ENCODE measurements around the gene CPM. TPM values are rescaled to one million over a fixed set of nuclear protein-coding genes. Genes with fewer than 3 reads are reported as not detected.

Gene CPM
- polyA plus RNA-seq, 2 of the 4 experiments (the other 2 are of a cell fraction), result 3.7 to 6.8 TPM

DNA sequence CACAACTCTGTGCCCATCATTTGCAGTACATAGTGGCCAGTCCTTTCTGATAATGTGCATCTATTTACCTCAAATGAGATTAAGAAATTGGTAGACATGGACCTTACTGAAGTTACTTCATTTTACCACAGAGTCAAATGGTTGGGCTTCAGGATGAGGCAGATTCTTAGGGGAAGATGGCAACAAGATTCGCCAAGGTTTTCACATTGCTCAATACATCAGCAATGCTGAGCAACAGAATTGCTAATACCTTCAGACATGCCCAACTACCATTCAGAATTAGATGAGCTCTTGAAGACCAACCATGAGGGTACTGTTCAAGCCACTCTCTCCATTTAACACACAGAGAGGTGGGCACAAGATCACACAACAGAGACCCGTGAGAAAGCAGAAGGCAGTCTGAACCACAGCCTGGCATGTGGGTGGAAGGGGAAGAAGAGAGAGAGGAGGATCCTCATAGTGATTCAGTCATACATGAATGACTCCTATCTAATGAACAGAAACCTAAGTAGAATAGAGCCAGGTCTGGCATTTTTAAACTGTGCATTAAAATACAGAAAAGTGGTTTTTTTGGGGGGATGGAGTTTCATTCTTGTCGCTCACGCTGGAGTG is 28.5 kb downstream of the CPM start:
- no peaks in the 10 kb centered on the region for H3K9me3 ChIP-seq
- no peak for ATAC-seq
- H3K27ac ChIP-seq, result no peak overlapping the region
- H3K4me1 ChIP-seq, result peaks cover under 1% of the 10 kb centered on the region; the same call in 1 of the 3 replicates
- FAIRE-seq, result no peak
- ChIA-PET POLR2A (no interaction called here), CTCF (interaction anchor here (1.0 kb wide), 1 partner anchor 166 kb away, joined by 3 read pairs; no protein-coding TSS in a partner anchor)
- no peak for DNase-seq (ENCODE audit: low read depth in 1 of 2, low spot score in 1 of 2)
- no peak overlapping the region for H3K4me2 ChIP-seq
- TF ChIP-seq RNF2 (IDR thresholded peaks at IDR 0.05; ENCODE audit: borderline replicate concordance, low read depth), result no peak
- no peak for TF ChIP-seq ZSCAN20 (CRISPR knock-in tag; IDR thresholded peaks at IDR 0.05)
- TF ChIP-seq HEYL (CRISPR knock-in tag; IDR thresholded peaks at IDR 0.05), result no peak
- TF ChIP-seq MAZ (IDR thresholded peaks at IDR 0.05; ENCODE audit: borderline replicate concordance, low read depth, low read length), result no peak
- TF ChIP-seq, protein P1, sequence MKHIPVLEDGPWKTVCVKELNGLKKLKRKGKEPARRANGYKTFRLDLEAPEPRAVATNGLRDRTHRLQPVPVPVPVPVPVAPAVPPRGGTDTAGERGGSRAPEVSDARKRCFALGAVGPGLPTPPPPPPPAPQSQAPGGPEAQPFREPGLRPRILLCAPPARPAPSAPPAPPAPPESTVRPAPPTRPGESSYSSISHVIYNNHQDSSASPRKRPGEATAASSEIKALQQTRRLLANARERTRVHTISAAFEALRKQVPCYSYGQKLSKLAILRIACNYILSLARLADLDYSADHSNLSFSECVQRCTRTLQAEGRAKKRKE (CRISPR knock-in tag; IDR thresholded peaks at IDR 0.05; ENCODE audit: low read depth), result no peak
- TF ChIP-seq CHD2 (IDR thresholded peaks at IDR 0.05; ENCODE audit: low read length, partially characterized antibody), result no peak
- TF ChIP-seq CEBPB (IDR thresholded peaks at IDR 0.05), result no peak
- TF ChIP-seq RARB (CRISPR knock-in tag; IDR thresholded peaks at IDR 0.05), result no peak
- TF ChIP-seq HES2 (IDR thresholded peaks at IDR 0.05), result no peak
- TF ChIP-seq FOXS1 (CRISPR knock-in tag; IDR thresholded peaks at IDR 0.05), result no peak
- no peak for TF ChIP-seq ESRRA (IDR thresholded peaks at IDR 0.05; ENCODE audit: borderline replicate concordance, low read length)
- no peak for TF ChIP-seq SREBF2 (IDR thresholded peaks at IDR 0.05)
- WGBS (ENCODE audit: missing lambda C conversion rate), result 78% methylated on average over 4 of the region's 4 CpGs
- no peak overlapping the region for H3K4me3 ChIP-seq

DNA sequence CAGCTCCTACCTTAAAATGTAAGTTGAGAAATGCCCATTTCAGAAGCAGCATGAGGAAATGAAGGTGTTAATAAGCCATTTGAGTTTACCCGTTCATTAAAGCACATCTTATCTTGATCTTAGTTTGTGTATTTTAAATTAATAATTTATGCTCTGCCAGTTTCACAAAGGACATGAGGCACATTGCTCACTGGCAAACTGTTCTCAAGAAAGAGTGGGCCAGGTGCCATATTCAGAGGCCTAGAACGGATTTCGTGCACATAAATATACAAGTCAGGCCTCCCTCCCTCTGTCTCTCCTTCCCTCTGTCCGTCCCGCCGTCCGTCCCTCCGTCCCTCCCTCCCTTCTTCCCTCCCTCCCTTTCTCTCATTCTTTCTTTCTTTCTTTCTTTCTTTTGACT is 29.5 kb downstream of the CPM start:
- POLR2A ChIA-PET, result no interaction called here
- CTCF ChIA-PET, result interaction anchor here (0.7 to 1.4 kb wide), 3 partner anchors 8 to 167 kb away, joined by 3 to 4 read pairs (median 4); no protein-coding TSS in a partner anchor

GRCh38 chr12:68901551-68901950 is 31.4 kb downstream of the CPM start:
- ATAC-seq, result no peak
- Histone ChIP-seq H3K4me1 (peaks cover 7% of the 10 kb centered on the region; the same call in 1 of the 3 replicates), H3K4me2 (no peak overlapping the region), H3K9me3 (no peaks in the 10 kb centered on the region), H3K27ac (no peak overlapping the region), H3K4me3 (no peak overlapping the region)
- no peak for TF ChIP-seq HOXB5 (CRISPR knock-in tag; IDR thresholded peaks at IDR 0.05)
- no peak for DNase-seq (ENCODE audit: low read depth in 1 of 2, low spot score in 1 of 2)
- WGBS (ENCODE audit: missing lambda C conversion rate), result 61% methylated on average over 2 of the region's 2 CpGs
- POLR2A ChIA-PET, result no interaction called here
- no peak for FAIRE-seq
- CTCF ChIA-PET, result interaction anchor here (1.0 to 1.6 kb wide), 3 partner anchors 169 to 255 kb away, joined by 3 to 4 read pairs (median 3); no protein-coding TSS in a partner anchor

More for the DNA sequence above, 29.5 kb downstream of the CPM start:
- TF ChIP-seq POLR2A (IDR thresholded peaks at IDR 0.05; ENCODE audit: low read length) (no peak), POLR2AphosphoS2 (conservative IDR thresholded peaks at IDR 0.05; ENCODE audit: low read length) (no peak), TP53 (CRISPR knock-in tag; IDR thresholded peaks at IDR 0.05) (no peak), JUN (IDR thresholded peaks at IDR 0.05) (no peak), NR3C1 (IDR thresholded peaks at IDR 0.05) (no peak), EHF (CRISPR knock-in tag; IDR thresholded peaks at IDR 0.05) (no peak), SREBF2 (IDR thresholded peaks at IDR 0.05) (no peak), RNF2 (IDR thresholded peaks at IDR 0.05; ENCODE audit: borderline replicate concordance, low read depth) (no peak), RARB (CRISPR knock-in tag; IDR thresholded peaks at IDR 0.05) (no peak), KDM5A (IDR thresholded peaks at IDR 0.05) (no peak), CHD4 (IDR thresholded peaks at IDR 0.05; ENCODE audit: borderline replicate concordance) (no peak), HEYL (CRISPR knock-in tag; IDR thresholded peaks at IDR 0.05) (no peak), KDM1A (IDR thresholded peaks at IDR 0.05; ENCODE audit: low read depth) (no peak), HDAC2 (IDR thresholded peaks at IDR 0.05) (no peak)
- Histone ChIP-seq H3K27ac (no peak overlapping the region), H3K4me2 (no peak overlapping the region), H3K4me3 (no peak overlapping the region), H3K9me3 (no peaks in the 10 kb centered on the region), H3K4me1 (peaks cover 7% of the 10 kb centered on the region; the same call in 1 of the 3 replicates)
- 92% methylated on average over 8 of the region's 8 CpGs for WGBS (ENCODE audit: missing lambda C conversion rate)
- FAIRE-seq (no peak), ATAC-seq (no peak), DNase-seq (ENCODE audit: low read depth in 1 of 2, low spot score in 1 of 2) (no peak)

All from A549 (cell line).